Neuronal stem cell (in vitro differentiated cells): ENCODE results near the gene HEATR1.

Experiments used
- DNase-seq: peaks from one replicate; pipeline ENCODE4 v3.0.0-alpha.2; 2013; ENCODE audit warnings: low spot score
- H2AFZ ChIP-seq: one replicate; pipeline ENCODE4 v1.6.1; 2013; ENCODE audit warnings: mild to moderate bottlenecking, low read length, inconsistent platforms
- H2AK5ac ChIP-seq: 2 replicates; pipeline ENCODE4 v1.6.1; 2013; ENCODE audit warnings: low read depth, mild to moderate bottlenecking, inconsistent platforms, low read length, moderate library complexity, mixed read lengths
- H2BK120ac ChIP-seq: 2 replicates; pipeline ENCODE4 v1.6.1; 2013; ENCODE audit warnings: low read depth, mild to moderate bottlenecking, inconsistent platforms, low read length, moderate library complexity, mixed read lengths
- H2BK12ac ChIP-seq: one replicate; pipeline ENCODE4 v1.6.1; 2013; ENCODE audit warnings: low read length, inconsistent platforms
- H2BK15ac ChIP-seq: 2 replicates; pipeline ENCODE4 v1.6.1; 2013; ENCODE audit warnings: mild to moderate bottlenecking, low read length, inconsistent platforms, mixed read lengths
- H2BK5ac ChIP-seq: one replicate; pipeline ENCODE4 v1.6.1; 2013; ENCODE audit warnings: inconsistent platforms, mild to moderate bottlenecking, low read length, moderate library complexity
- H3K14ac ChIP-seq: one replicate; pipeline ENCODE4 v1.6.1; 2013; ENCODE audit warnings: low read length, inconsistent platforms
- H3K18ac ChIP-seq: 2 replicates; pipeline ENCODE4 v1.6.1; 2013; ENCODE audit warnings: low read length, inconsistent platforms
- H3K23ac ChIP-seq: 2 replicates; pipeline ENCODE4 v1.6.1; 2013; ENCODE audit warnings: low read depth, mild to moderate bottlenecking, mixed read lengths, low read length, inconsistent platforms; ENCODE audit not compliant: poor library complexity
- H3K27ac ChIP-seq: replicated peaks from 3 replicates; pipeline ENCODE4 v1.5.1; 2013; ENCODE audit warnings: low read length, inconsistent platforms
- H3K27me3 ChIP-seq, 3 experiments: 2 replicates each; pipeline ENCODE4 v1.6.1; 2013; ENCODE audit warnings: low read length in 3 of 3, mild to moderate bottlenecking in 2 of 3, inconsistent platforms in 1 of 3, low read depth in 1 of 3, mixed read lengths in 1 of 3, moderate library complexity in 1 of 3; ENCODE audit not compliant: control insufficient read depth in 3 of 3, insufficient read depth in 3 of 3
- H3K36me3 ChIP-seq, 2 donors: replicated peaks in 1 of 2; 2 replicates each; pipeline ENCODE4 v1.6.1; 2013; ENCODE audit warnings: low read length in 2 of 2; ENCODE audit not compliant: control insufficient read depth in 2 of 2, insufficient read depth in 2 of 2
- H3K4ac ChIP-seq: 2 replicates; pipeline ENCODE4 v1.6.1; 2013; ENCODE audit warnings: inconsistent platforms, mild to moderate bottlenecking, low read length, moderate library complexity
- H3K4me1 ChIP-seq, 2 donors: 1 replicate in 1 of 2; 2 replicates in 1 of 2; pipeline ENCODE4 v1.6.1; 2013; ENCODE audit warnings: low read length in 2 of 2, low read depth in 1 of 2; ENCODE audit not compliant: control insufficient read depth in 2 of 2, insufficient read depth in 1 of 2
- H3K4me2 ChIP-seq: one replicate; pipeline ENCODE4 v1.6.1; 2013; ENCODE audit warnings: mild to moderate bottlenecking, low read length, inconsistent platforms; ENCODE audit not compliant: insufficient read depth, poor library complexity, severe bottlenecking
- H3K4me3 ChIP-seq, 2 donors: 2 replicates each; pipeline ENCODE4 v1.5.1; 2013; ENCODE audit warnings: low read length in 2 of 2, mild to moderate bottlenecking in 2 of 2, inconsistent platforms in 1 of 2, moderate library complexity in 1 of 2
- H3K79me1 ChIP-seq: one replicate; pipeline ENCODE4 v1.6.1; 2013; ENCODE audit warnings: low read depth, mild to moderate bottlenecking, inconsistent platforms, low read length, moderate library complexity
- H3K9ac ChIP-seq: one replicate; pipeline ENCODE4 v1.6.1; 2013; ENCODE audit warnings: mild to moderate bottlenecking, low read depth, low read length, inconsistent platforms; ENCODE audit not compliant: poor library complexity
- H3K9me3 ChIP-seq, 2 donors: replicated peaks in 1 of 2; 2 replicates each; pipeline versions ENCODE3 to v1.6.1; 2013; ENCODE audit warnings: low read length in 2 of 2, mild to moderate bottlenecking in 2 of 2, inconsistent platforms in 1 of 2, low read depth in 1 of 2, mixed read lengths in 1 of 2, moderate library complexity in 1 of 2; ENCODE audit not compliant: control insufficient read depth in 2 of 2, insufficient read depth in 1 of 2
- H4K8ac ChIP-seq: one replicate; pipeline ENCODE4 v1.6.1; 2013; ENCODE audit warnings: low read depth, mild to moderate bottlenecking, inconsistent platforms, low read length, moderate library complexity
- H4K91ac ChIP-seq: one replicate; pipeline ENCODE4 v1.6.1; 2013; ENCODE audit warnings: low read length, low read depth, mild to moderate bottlenecking, inconsistent platforms; ENCODE audit not compliant: poor library complexity
- WGBS, 2 donors: extraction: QIAGEN DNeasy Blood & Tissue Kit; methylation state at CpG; one replicate each; pipeline ENCODE4 v1.1.7; 2013; ENCODE audit warnings: missing lambda C conversion rate in 2 of 2, mixed read lengths in 1 of 2; ENCODE audit not compliant: insufficient read length in 2 of 2, insufficient replicate concordance in 1 of 2; ENCODE audit errors: extremely low coverage in 2 of 2; 5-methylcytosine and 5-hydroxymethylcytosine counted together

The HEATR1 gene

GRCh38 chr1:236575523-236575922 is 28.8 kb downstream of the HEATR1 start:
- H2AFZ ChIP-seq, result no peak overlapping the region

GRCh38 chr1:236568285-236568894 is 35.9 kb downstream of the HEATR1 start:
- no peak overlapping the region for H2BK5ac ChIP-seq
- no peak overlapping the region for H3K18ac ChIP-seq
- no peak overlapping the region for H4K8ac ChIP-seq
- no peak overlapping the region for H2AK5ac ChIP-seq
- no peak overlapping the region for H3K14ac ChIP-seq
- no peaks in the 10 kb centered on the region for H3K9me3 ChIP-seq
- H2BK12ac ChIP-seq, result no peak overlapping the region
- H3K79me1 ChIP-seq, result no peaks in the 10 kb centered on the region
- H2BK15ac ChIP-seq, result no peak overlapping the region
- no peak overlapping the region for H2AFZ ChIP-seq
- H2BK120ac ChIP-seq, result no peak overlapping the region
- no peak overlapping the region for H3K4me2 ChIP-seq
- no peaks in the 10 kb centered on the region for H3K4me1 ChIP-seq
- no peak overlapping the region for H3K4ac ChIP-seq
- no CpG with 5 or more reads among the region's 2 CpGs for WGBS, 2 donors
- H3K27me3 ChIP-seq, result no peaks in the 10 kb centered on the region
- no peak overlapping the region for H3K23ac ChIP-seq
- DNase-seq, result no peak
- H3K4me3 ChIP-seq, result no peak overlapping the region
- H3K9ac ChIP-seq, result no peak overlapping the region
- no peak overlapping the region for H4K91ac ChIP-seq
- peaks cover 18 to 97% of the 10 kb centered on the region in 2 donors for H3K36me3 ChIP-seq
- no peak overlapping the region for H3K27ac ChIP-seq

More at GRCh38 chr1:236575523-236575922, 28.8 kb downstream of the HEATR1 start:
- no peak overlapping the region for H2BK5ac ChIP-seq
- H3K27ac ChIP-seq, result no peak overlapping the region
- no peak overlapping the region for H2BK15ac ChIP-seq
- no peaks in the 10 kb centered on the region for H3K9me3 ChIP-seq
- no peak overlapping the region for H3K18ac ChIP-seq
- no CpG with 5 or more reads among the region's 3 CpGs for WGBS, 2 donors
- peaks cover 10 to 97% of the 10 kb centered on the region in 2 donors for H3K36me3 ChIP-seq
- H3K9ac ChIP-seq, result no peak overlapping the region
- H2BK120ac ChIP-seq, result no peak overlapping the region
- H3K79me1 ChIP-seq, result no peaks in the 10 kb centered on the region
- no peak overlapping the region for H4K8ac ChIP-seq
- no peak for DNase-seq
- H3K23ac ChIP-seq, result no peak overlapping the region
- no peak overlapping the region for H2AK5ac ChIP-seq
- H3K4me1 ChIP-seq, result no peaks in the 10 kb centered on the region
- no peak overlapping the region for H3K4ac ChIP-seq
- H4K91ac ChIP-seq, result no peak overlapping the region
- no peaks in the 10 kb centered on the region for H3K27me3 ChIP-seq
- no peak overlapping the region for H2BK12ac ChIP-seq
- H3K14ac ChIP-seq, result no peak overlapping the region
- no peak overlapping the region for H3K4me3 ChIP-seq
- H3K4me2 ChIP-seq, result no peak overlapping the region

- no peak overlapping the region for H4K91ac ChIP-seq
- no peak overlapping the region for H2AFZ ChIP-seq
- H3K23ac ChIP-seq, result no peak overlapping the region
- no CpG with 5 or more reads among the region's 5 CpGs for WGBS, 2 donors
- H3K4me3 ChIP-seq, result no peak overlapping the region
- no peak overlapping the region for H2BK15ac ChIP-seq
- no peaks in the 10 kb centered on the region for H3K27me3 ChIP-seq
- H3K4ac ChIP-seq, result no peak overlapping the region
- H2BK120ac ChIP-seq, result no peak overlapping the region
- H3K14ac ChIP-seq, result no peak overlapping the region
- H3K4me1 ChIP-seq, result no peaks in the 10 kb centered on the region
- H3K9me3 ChIP-seq, result no peaks in the 10 kb centered on the region
- H3K27ac ChIP-seq, result no peak overlapping the region
- DNase-seq, result no peak
- H3K9ac ChIP-seq, result no peak overlapping the region
- H2BK12ac ChIP-seq, result no peak overlapping the region
- H3K4me2 ChIP-seq, result no peak overlapping the region
- H4K8ac ChIP-seq, result no peak overlapping the region
- H2AK5ac ChIP-seq, result no peak overlapping the region
- H3K18ac ChIP-seq, result no peak overlapping the region
- H3K79me1 ChIP-seq, result no peaks in the 10 kb centered on the region
- no peak overlapping the region for H2BK5ac ChIP-seq
- peaks cover 17 to 95% of the 10 kb centered on the region in 2 donors for H3K36me3 ChIP-seq
These were observed 38.8 kb downstream of the HEATR1 start for GRCh38 chr1:236565530-236565929.

GRCh38 chr1:236561976-236562375 is 42.3 kb downstream of the HEATR1 start:
- WGBS, 2 donors, result no CpG with 5 or more reads among the region's 2 CpGs
- H3K4ac ChIP-seq, result no peak overlapping the region

More at GRCh38 chr1:236561976-236562375, 42.3 kb downstream of the HEATR1 start:
- Histone ChIP-seq H3K36me3 (peaks cover 22 to 97% of the 10 kb centered on the region in 2 donors), H2AK5ac (no peak overlapping the region), H4K8ac (no peak overlapping the region), H3K27ac (no peak overlapping the region), H3K4me1 (no peaks in the 10 kb centered on the region), H3K4me2 (no peak overlapping the region), H3K27me3 (no peaks in the 10 kb centered on the region), H2BK15ac (no peak overlapping the region), H3K4me3 (no peak overlapping the region), H3K9ac (no peak overlapping the region), H3K79me1 (no peaks in the 10 kb centered on the region), H2AFZ (no peak overlapping the region), H3K23ac (no peak overlapping the region), H2BK12ac (no peak overlapping the region), H3K14ac (no peak overlapping the region), H2BK5ac (no peak overlapping the region), H4K91ac (no peak overlapping the region), H3K9me3 (no peaks in the 10 kb centered on the region), H2BK120ac (no peak overlapping the region), H3K18ac (no peak overlapping the region)
- no peak for DNase-seq
